ENCODE results near the gene SLC29A4. TPM values are rescaled to one million over a fixed set of nuclear protein-coding genes. Genes with fewer than 3 reads are reported as not detected.

Gene SLC29A4
- total RNA-seq, 1 donor from 2014 or later: 8.2 TPM

GRCh38 chr7:5351507-5352265 is 68.9 kb downstream of the SLC29A4 start:
- TF ChIP-seq CTCF (conservative IDR thresholded peaks at IDR 0.05; ENCODE audit: low read depth, low read length): no peak
- H3K4me3 ChIP-seq (ENCODE audit: low read depth, low read length): no peak overlapping the region
- DNase-seq (ENCODE audit: low read depth): no peak

- TF ChIP-seq CTCF (conservative IDR thresholded peaks at IDR 0.05; ENCODE audit: low read depth, low read length): no peak
Observed at GRCh38 chr7:5352440-5353010, 69.8 kb downstream of the SLC29A4 start.

GRCh38 chr7:5354460-5355232 is 71.9 kb downstream of the SLC29A4 start:
- TF ChIP-seq CTCF (conservative IDR thresholded peaks at IDR 0.05; ENCODE audit: low read depth, low read length): no peak
- no peak overlapping the region for H3K4me3 ChIP-seq (ENCODE audit: low read depth, low read length)
- no peak for DNase-seq (ENCODE audit: low read depth)

More at GRCh38 chr7:5352440-5353010, 69.8 kb downstream of the SLC29A4 start:
- H3K4me3 ChIP-seq (ENCODE audit: low read depth, low read length): no peak overlapping the region
- DNase-seq (ENCODE audit: low read depth): no peak

Other genes with a start within 250 kb of the SLC29A4 start
- gene RBAK, start 237.1 kb upstream of the SLC29A4 start, total RNA-seq: 3.5 and 5.9 TPM in 2 replicates
- gene WIPI2, start 92.7 kb upstream of the SLC29A4 start, total RNA-seq: 55.9 and 63.9 TPM in 2 replicates
- 17.4 and 34.3 TPM in 2 replicates for gene TNRC18, start 140.9 kb downstream of the SLC29A4 start, total RNA-seq
- 15.5 and 26.4 TPM in 2 replicates for gene FBXL18, start 230.9 kb downstream of the SLC29A4 start, total RNA-seq
- 4,535 and 5,218 TPM in 2 replicates for gene ACTB, start 247.7 kb downstream of the SLC29A4 start, total RNA-seq